ENCODE measurements around the gene REN.

REN gene

DNA sequence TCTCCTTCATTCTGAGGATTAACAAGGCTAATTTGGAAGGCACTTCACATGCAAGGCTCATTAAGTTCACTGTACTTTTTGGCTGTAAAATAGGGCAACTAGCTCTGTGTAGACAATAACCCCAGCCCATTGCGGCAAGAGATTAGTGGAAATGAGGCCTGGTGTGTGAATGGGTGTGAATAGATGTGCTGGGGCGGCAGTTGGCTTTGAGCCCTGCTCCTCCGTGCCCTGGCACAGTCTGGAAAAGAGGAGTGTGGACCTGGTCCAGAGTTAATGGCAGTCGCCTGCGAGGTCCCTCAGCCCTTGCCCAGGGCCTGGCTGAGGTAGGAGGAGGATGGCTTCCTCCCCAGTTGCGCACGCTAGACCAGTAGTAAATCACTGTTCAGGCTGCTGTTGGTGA, 25.3 kb upstream of the REN start:
- peak in 41 of 56 donors; percentile 13 to 80 (median 51) for DNase-seq

DNA sequence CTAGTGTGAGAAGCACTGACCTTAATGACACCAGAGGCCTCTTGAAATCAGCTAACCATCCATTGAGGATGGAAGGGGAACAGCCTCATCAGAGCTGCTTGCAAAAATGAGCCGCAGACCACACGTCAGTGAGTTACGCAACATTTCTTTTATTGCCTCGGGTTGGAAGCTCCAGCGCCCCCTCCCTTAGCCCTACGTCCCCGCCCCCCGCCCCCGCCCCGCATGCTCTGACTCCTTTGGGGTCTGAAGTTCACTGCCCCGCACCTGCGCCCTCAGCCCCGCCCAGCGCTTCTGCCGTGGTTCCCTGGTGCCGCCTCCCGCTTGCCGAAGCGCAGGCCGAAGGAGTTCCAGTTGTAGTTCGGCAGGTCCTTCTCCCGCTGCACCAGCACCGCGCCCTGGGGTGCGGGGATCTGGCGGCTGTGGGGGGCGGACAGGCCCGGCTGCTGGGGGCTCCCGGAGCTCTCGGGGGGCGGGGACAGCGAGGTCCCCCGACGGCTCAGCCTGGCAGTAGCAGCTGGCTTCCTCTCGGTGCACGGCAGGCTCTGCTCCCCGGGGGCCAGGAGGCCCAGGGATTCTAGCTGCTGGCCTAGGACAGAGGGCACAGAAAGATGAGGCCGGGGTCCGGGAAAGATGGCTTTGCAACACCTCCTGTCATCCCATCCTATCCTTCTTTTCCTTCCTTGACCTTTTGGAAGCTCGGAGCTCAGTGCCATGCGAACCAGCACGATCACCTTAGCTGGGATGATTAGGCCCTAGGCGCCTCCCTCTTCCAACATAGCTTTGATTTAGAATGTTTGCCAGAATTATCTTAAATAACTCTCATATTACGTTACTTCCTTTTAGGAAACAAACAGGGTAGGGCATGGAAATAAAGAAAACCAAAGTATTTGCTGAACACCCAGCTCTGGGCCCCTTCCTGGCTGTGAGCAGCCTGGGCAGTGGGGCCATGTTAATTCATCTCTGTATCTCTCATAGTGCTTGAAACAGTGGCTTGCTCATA, 24.4 kb upstream of the REN start:
- no peak for DNase-seq

DNA sequence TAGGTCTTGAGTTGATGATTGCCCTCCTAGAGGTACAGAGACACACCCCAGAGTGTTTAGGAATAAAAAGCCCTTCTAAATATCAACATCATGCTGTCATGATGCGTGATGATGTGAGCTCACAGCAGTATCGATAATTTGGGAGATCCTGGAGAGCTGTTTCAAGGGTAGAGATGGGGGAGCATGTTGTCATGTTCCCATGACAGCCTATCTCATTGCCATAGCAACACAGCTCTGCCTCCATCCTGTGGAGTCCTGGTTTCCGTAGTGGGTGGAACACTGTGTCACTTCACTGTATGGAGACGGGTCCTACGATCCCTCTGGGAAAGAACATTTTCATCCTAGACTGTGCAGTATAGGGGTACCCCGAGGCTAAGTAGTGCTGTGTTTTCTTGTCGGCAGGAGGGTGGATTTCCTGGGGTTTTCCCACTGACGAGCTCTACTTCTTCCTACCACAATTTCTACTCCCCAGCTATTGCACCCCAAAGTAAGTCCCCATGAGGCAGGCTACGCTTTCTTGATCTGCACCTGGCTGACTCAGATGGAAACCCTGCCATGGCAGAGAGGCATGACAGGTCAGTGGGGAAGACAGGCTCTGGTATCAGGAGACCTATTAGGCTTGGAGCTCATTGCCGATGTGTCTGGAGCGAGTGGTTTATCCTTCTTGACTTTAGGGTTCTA, 23.0 kb upstream of the REN start:
- DNase-seq, result peak in 18 of 56 donors; percentile 9 to 42 (median 24)

DNA sequence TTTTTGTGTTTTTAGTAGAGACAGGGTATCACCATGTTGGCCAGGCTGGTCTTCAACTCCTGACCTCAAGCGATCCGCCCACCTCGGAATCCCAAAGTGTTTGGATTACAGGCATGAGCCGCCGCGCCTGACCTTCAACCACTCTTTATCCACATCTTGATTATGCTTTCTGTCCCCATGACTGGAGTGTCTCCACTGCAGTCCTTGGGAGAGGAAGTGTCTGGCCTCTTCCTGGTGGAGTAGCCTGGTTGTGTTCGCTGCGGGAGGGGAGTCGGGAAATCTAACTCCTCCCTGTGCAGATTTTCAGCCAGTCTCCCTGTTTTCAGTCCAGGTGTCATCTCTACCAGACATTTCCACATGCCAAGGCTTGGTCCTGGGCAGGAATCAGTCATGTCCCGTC, 20.5 kb upstream of the REN start:
- DNase-seq, result no peak

DNA sequence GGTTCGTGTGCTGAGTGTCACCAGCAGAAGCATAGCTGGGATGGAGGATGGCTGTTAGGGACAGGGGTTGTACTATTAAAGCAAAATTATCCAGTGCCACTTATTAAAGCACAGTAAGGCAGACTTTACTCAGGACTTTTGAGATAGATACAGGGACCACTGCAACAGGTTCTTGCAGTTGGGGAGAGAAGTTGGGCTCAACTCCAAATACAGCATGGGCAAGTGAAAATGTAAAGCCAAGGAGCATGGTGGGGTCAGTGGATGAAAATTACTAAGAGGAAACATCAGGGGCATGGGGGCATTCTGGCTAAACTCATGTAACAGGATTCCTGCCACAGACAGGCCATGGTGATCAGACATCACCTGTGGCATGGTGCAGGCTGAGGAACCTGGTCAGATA, 15.0 kb upstream of the REN start:
- no peak for DNase-seq

DNA sequence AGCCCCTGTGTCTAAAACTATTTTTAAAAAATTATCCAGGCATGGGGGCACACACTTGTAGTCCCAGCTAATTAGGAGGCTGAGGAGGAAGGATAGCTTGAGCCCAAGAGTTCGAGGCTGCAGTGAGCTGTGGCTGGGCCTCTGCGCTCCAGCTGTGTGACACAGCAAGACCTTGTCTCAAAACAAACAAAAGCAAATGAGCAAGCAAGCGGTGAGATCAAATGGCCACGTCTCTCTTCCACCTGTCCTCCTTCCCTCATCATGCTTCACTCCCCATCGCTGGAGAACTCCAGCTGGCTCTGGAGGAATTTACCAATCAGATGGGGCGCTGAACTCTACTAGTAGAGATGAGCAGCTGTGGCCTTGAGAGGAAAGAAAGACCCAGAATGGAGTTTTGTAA, 14.0 kb upstream of the REN start:
- no peak for DNase-seq

DNA sequence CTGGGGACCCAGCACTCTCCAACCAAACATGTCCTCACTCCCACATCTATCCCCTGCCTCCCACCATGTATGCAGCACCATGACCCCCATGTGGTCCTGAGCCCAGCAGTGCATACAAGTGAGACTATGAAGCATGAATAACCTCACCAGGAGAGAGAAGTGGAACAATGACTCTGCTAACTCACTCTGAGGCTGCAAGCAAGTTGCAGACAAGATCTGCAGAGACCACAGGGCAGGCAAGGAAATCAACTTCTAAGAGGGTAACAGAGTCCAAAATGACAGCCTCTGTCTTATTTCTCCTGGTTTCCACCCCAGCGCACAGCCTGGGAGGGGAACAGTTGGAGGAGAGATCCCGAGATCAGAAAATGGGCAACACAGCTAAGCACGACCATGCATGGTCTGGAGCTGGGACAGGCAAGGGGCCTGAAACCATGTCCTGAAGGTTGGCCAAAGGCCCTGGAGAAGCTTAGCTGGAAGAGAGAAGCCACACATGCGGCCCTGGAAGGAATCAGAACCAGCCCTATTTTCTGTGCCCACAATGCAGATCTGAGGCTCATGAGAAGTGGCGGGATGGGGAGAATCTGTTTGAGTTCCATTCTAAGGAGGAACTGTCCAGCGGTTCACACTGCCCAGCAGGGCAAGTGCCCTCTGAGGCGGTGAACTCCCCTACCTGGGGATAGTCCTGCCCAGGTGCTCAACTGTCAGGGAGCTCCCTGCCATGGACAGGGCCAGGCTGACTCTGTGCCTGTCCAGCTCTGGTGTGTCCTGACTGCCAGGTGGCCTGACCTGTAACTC, 12.5 kb upstream of the REN start:
- DNase-seq, result no peak

DNA sequence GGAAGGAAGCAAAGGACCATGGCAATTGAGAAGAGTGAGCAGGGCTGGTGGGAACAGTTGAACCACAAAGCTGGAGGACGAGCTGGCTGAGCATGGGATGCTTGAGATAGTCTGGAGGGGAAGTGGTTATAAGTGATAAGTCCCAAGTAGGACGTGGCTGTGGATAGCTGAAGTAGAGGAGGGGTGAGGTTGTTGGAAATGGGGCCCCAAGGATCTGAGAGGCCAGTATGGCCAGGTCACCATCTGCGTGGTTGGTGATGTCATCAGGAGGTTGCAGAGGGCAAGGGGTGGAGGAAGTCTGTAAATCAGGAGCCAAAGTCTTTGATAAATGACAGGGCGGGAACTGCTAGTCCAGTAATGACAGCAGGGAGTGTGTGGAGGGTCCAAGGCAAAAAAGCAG, 11.0 kb upstream of the REN start:
- DNase-seq, result no peak

DNA sequence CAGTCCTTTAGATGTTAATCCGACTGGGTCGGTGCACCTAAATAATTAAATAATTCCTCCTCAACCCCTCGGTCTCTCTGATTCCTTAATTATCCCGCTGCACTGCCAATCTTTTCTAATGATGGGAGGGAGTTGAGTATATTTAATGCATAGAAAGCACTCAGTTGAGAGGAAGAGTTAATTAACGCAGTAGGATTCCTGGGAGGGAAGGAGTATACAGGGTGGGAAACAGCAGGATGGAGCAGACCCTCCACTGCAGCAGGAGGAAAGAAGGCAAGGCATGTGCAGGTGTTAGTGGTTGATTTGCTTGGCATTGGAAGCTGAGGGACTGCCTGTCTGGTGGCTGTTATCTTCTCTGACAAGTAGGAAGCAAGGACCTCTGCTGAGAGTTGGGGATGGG, 9.9 kb upstream of the REN start:
- DNase-seq, result no peak

DNA sequence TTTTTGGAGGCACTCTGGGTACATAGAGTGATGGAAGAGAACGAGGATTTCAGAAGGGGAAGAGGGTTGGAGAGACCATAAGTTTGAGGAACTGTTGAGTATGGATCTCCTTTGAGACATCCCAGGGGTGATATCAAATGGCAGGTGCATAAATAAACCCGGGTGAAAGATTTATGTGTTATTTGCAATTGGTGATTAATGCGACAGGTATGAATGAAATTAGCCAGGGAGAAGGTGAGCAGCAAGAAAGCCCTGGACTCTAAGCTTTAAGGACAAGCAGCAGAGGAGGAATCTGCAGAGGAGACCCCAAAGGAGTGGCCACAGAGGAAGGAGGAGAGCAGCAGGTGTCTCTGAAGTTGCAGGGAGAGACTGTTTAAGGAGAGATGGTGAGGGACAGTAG, 8.8 kb upstream of the REN start:
- no peak for DNase-seq

DNA sequence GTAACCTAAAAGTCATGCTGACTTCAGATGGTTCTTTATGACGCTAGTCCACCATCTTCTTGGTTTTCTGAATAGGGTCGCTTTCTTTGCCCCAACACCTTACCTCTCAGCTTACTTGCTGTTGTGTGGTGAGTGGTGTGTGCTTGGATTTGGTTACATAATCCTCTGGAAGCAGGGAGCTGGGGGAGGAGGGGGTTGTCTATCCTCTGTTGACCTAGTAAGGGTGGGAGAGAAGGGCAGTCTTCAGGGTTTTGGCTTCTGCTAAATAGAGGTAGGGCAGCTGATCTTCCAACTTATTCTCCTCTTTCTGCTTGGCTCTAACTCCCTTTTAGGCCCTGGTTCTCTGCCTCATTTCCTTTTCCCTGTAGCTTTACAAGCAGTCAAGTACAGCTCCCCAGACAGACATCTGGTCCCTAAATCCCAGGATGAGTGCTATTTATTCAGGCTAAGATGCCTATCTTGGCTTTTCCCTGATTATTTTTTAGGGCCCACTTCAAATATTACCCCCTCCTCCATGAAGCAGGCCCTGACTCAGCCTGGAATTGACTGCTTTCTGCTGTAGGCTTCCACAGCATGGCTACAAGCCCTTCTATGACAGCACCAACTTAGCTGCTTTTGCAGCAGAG, 6.4 kb upstream of the REN start:
- DNase-seq, result peak in 2 of 56 donors; percentile 4 to 11

DNA sequence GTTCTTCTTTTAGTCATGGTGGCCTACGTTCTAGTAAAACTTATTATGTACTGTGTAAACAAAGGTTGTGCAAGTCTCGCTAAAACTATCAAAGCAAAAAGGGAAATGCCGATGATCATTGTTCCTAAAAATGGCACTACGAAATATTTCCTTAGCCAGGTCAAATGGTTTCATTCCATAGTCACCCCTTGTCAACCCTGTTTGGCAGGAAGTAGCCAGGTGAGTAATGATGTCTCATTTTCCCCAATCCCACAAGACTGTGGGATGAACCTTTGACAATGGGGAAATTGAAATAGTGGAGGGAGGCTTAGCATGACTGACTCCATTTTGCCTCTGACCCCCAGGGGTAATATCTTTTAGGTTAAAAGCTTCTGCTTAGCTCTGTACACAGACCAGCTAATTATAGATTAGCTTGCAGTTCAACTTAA, 5.6 kb upstream of the REN start:
- DNase-seq, result no peak

DNA sequence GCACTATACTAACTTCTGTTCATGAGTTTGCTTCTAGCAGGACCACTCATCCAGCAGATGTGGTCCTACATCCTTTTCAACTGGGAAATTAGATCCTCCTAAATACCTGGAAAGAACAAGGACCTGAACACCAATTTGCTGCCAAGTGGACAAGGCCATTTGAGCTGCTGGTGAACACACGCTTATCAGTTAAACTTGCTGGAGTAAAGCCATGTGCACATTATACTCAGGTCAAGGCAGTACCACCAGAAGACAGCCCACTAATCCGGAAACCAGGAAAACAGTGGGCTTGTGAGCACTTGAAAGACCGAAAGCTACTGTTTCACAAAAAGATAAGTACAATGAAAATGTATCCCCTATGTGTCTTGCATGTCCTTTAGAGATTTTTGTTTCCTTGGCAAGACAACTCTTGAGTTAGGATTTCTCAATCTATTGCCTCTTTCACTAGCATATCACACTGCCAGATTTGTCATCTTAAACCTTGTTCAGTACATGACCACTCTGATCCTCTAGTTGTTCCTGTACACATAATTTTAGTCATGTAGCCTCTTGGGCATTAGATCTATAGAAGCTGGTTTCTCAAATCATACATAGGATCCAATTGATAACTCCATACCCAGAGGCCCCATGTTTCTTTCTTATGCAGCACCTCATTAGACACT, 4.5 kb upstream of the REN start:
- no peak for DNase-seq

DNA sequence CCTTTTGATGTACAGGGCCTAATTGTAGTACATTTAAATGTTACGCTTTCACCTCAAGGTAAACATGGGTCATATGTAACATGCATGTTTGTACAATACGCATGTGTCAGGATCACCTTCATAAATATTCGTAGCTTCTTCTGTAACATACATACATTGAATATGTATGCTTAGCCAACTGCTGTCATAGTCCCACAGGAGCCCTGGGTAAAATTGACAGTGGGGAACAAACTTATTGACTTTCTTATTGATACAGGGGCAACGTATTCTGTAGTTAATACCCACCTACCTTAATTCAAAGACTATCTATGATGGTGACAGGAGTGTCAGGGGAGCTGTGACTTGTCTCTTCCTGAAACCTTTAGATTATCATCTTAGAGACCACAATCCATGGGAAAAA, 3.7 kb upstream of the REN start:
- no peak for DNase-seq

DNA sequence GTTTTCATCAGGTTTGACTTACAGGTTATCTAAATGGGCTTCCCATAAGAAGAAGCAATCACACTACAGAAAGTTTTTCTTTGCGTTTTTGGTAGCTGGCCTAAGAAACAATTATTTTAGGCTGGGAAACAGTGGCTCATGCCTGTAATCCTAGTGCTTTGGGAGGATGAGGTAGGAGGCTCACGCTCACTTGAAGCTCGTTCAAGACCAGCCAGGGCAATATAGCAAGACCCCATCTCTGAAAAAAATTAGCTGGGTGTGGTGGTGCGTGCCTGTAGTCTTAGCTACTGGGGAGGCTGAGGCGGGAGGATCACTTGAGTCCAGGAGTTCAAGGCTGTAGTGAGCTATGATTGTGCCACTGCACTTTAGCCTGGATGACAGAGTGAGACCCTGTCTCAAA, 1.6 kb upstream of the REN start:
- no peak for DNase-seq

DNA sequence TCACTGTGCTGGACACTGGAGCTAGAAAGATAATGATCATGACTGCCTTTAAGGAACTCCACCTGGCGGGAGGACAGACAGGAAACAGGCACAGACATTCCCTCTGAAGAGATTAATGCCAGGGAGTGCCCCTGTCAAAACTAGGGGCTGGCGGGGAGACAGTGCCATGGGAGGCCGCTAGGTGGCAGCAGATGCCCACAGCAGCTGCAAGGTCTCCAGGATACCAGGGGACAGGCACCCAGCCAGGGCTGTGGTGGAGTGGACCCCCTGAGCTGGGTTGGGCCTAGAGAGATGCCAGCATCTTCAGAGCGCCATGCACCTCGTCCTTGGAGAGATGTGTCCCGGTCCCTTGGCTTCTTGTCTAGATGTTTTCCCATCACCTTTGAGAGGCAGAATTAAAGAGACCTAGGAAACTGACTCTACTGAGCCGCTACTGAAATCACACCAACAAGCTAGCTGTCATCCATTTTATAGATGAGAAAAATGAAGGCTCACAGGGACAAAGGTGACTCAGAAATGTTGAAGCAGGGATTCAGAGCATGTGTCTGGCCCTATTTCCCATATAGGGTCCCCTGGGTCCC, 3.6 kb downstream of the REN start:
- peak in 51 of 56 donors; percentile 19 to 86 (median 57) for DNase-seq

DNA sequence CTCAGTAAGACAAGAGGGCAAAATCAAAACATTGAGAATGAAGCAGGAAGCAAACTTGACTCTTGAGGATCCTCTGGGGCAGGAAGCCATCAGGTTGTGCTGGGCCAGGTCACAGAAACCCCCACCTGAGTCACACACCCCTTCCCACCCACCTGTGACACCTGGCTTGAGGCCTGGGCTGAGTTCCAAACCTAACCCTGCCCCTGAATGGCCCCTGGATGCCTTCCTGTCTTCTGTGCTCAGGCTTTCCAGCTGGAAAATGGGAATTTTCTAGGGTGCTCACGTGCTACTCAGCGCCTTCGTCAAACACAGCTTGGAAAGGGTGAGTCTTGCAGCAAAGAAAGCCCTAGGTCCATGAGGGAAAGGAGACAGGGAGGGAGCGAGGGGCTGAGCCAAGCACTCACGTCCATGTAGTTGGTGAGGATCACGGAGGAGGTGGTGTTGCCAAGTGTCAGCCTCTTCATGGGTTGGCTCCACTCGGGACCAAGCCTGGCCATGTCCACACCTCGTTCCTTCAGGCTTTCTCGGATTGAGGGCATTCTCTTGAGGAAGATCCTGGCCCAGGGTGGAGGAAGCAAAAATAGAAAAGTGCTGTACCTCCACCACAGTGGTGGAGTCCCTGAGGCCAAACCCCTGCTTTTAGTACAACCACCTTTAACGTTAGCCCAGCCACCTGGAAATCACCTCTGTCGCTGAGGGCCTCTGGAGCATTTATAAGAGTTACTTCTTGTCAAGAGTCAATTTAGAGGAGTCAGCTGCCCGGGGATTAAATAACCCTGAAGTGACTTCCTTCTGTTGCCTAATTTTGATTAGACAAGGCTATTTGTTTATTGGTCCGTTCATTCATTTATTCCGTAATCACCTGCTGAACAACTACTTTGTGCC, 4.3 kb downstream of the REN start:
- no peak for DNase-seq

DNA sequence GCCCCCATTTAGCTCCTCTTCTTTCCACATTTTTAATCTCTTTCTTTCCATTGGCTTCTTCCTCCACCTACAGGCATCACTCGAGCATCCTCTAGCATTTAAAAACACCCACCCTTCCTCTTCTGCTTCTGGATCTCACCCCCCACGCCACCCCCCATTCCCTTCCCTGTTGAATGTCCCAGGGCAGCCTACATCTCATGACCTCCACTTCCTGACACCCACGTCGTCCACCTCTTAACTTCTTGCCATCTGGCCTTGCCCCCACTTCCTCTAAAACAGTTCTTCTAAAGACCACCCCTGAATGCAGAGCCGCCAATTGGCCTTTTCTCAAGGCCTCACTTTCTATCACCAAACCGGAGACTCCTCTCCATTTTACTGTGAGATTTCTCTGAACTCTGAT, 8.2 kb downstream of the REN start:
- DNase-seq, result no peak

DNA sequence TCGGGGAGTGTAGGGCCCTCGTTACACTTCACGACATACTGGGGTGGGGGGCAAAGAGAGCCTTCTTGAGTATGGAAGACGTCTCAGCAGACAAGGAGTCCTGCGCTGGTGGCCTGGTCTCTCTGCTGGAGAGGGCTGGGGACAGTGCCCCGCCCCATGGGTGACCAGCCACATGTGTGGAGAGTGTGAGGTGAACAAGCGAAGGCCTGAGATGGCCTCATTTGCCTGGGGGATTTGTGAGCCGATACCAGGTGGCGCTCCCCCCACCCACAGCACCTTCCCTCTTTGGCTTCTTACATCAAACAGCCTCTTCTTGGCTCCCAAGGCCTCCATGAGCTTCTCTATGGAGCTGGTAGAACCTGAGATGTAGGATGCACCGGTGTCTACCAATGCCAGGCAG, 10.3 kb downstream of the REN start:
- DNase-seq, result no peak

Data from amygdala (tissue), 56 donors.